GM19351 (cell line): ENCODE results near the gene PABPN1.

ENCODE experiments used
- ATAC-seq: cut with Tn5 transposase; IDR thresholded peaks from one replicate; pipeline ENCODE4 v1.9.1; 2021; ENCODE audit warnings: mild to moderate bottlenecking, moderate library complexity; ENCODE audit not compliant: unreplicated experiment

Gene PABPN1

GRCh38 chr14:23357261-23357660, 36.0 kb downstream of the PABPN1 start:
- no peak for ATAC-seq

GRCh38 chr14:23358042-23358441, 36.8 kb downstream of the PABPN1 start:
- no peak for ATAC-seq

GRCh38 chr14:23358553-23359166, 37.4 kb downstream of the PABPN1 start:
- ATAC-seq: no peak

GRCh38 chr14:23359167-23359626, 37.9 kb downstream of the PABPN1 start:
- no peak for ATAC-seq

GRCh38 chr14:23359722-23360447, 38.6 kb downstream of the PABPN1 start:
- no peak for ATAC-seq

GRCh38 chr14:23360496-23360895, 39.2 kb downstream of the PABPN1 start:
- no peak for ATAC-seq

GRCh38 chr14:23361320-23361719, 40.1 kb downstream of the PABPN1 start:
- no peak for ATAC-seq

GRCh38 chr14:23361763-23362162, 40.5 kb downstream of the PABPN1 start:
- no peak for ATAC-seq

- ATAC-seq: no peak
These were observed 40.9 kb downstream of the PABPN1 start for GRCh38 chr14:23362200-23362599.

- no peak for ATAC-seq
These were observed 43.1 kb downstream of the PABPN1 start for GRCh38 chr14:23364164-23365035.

- no peak for ATAC-seq
These were observed 43.9 kb downstream of the PABPN1 start, which contains the start of gene EFS for GRCh38 chr14:23365036-23365731. EFS (minus strand) TSS chr14:23365172; CDS start chr14:23365025, 147 bp downstream.

GRCh38 chr14:23365732-23366425, 44.6 kb downstream of the PABPN1 start:
- no peak for ATAC-seq

GRCh38 chr14:23366426-23366921, 45.2 kb downstream of the PABPN1 start:
- ATAC-seq: no peak

- ATAC-seq: no peak
These were observed 49.0 kb downstream of the PABPN1 start for GRCh38 chr14:23370221-23370620.

- ATAC-seq: no peak
These were observed 50.6 kb downstream of the PABPN1 start for GRCh38 chr14:23371865-23372264.

- ATAC-seq: no peak
These were observed 51.3 kb downstream of the PABPN1 start, which contains the start of gene IL25 for GRCh38 chr14:23372509-23372908. IL25 (plus strand) TSS chr14:23372809.

GRCh38 chr14:23373041-23373440, 51.8 kb downstream of the PABPN1 start:
- no peak for ATAC-seq
